SW 1271 (cell line): ENCODE data around the gene LSM3.
A peak's percentile ranks its signal among the peaks of the same experiment; 100 is the strongest.

Source experiments
- DNase-seq, 2 experiments: peaks; one replicate each; lab custom pipeline; 2025; lab: John Stamatoyannopoulos, UW

Gene LSM3

DNA sequence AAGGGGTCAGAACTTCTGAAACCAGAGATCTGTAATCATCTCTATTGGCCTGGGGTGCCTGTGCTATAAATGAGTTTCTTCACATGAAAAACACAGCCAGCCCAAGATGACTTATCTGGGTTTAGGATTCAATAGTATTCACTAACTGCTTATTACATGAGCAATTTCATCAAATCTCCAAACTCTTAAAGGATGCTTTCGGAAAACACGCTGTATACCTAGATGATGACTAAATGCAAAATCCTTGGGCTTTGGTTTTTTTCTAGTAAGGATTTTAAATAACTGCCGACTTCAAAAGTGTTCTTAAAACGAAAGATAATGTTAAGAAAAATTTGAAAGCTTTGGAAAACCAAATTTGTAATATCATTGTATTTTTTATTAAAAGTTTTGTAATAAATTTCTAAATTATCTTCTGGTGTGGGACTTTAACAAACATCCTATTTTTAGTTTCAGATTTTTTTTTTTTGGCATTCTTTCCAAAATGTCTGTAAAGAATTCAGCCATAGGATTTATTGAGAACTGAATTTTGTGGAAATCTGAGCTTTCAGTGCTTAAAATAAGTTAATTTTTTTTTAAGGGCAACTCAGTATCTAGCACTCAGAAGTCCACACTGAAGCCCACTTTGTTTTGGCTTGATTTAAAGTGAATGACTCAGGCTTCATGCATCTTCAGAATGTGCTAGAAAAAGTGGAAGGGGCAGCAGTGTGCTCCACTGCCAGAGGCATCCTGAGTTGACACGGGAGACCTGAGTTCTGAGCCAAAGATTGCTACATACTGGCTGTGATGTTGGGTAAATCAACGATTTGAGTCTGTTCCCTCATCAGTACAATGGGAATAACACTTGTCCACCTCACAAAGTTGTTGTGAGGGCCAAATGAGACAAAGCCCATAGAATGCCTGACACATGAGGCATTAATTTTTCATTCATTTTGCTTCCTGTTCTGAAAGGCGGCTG is 35.1 kb upstream of the LSM3 start:
- peak; percentile 72 to 89 for DNase-seq

DNA sequence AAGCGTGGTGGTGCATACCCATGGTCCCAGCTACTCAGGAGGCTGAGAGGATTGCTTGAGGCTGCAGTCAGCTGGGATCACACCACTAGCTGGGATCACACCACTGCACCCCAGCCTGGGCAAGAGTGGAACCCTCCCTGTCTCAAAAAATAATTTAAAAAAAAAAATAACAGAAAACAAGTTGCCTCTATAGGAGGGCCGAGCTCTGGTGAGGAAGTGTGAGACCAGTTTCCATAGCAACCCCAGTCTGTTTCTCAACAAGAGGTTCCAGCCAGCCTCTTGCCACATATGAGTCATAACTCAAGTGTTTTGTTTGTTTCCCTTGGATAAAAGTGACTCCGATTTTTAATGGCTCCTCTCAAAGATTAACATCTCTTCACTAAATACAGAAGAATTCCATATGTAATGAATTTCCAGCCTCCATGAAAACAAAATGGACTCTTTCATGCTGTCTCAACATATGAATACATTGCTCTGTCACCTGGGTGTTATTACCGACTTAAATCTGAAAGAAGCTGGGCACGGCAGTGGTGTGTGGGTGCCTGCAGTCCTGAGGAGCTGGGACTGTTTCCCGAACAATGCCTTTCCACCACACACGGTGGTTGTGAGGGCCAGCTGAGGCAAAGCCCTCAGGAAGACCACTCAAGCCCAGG is 34.1 kb upstream of the LSM3 start:
- peak; percentile 97 to 98 for DNase-seq

DNA sequence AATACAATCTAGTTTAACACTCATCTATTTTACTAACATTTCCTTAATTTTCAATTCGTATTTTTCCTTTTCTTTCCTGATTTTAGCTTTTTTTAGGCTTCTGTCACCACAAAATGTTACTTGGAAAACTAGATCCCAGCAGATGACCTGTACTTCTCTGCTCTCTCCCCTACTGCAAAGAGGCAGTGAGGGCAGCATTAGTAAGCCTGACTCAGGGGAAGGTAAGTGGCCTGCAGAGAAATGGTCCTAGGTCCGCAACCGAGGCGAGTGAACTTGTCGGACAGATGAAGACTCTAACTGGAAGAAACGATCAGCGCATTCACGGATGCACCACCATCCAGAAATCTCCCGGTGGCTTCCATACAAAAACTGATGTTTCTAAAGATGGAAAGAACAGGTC is 33.4 kb upstream of the LSM3 start:
- DNase-seq, result no peak

DNA sequence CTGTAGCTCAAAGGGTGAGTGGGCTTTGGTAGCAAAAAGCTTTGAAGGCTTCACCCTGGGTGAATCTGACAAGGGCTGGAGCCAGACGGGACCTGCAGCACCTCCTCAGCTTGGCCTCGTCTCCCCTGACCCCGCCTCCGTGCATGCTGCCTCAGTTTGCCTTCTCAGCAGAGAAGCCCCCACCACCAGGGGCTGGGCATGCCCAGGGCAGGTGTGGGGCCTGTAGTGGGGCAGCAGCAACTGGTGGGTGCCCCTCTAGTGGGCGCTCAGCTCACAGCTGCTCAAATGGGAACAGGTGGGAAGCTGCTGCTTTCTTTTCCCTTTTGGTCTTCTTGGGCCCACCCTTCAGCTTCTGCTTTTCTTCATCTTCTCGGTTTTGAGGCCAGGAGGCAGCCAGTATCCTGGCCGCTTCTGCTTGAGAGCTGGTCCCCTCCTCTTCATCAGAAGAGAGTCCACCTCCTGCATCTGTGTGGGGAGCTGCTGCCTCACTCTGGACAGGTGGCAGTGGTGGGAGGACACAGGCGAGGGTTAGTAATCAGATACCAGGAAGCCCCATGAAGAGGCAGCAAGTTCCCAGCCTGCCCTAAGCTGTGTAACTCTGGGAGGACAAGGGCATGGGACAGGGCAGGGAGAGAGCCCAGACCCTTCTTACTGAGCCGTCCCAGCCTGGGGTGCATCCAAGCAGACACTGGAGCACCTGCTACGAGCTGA is 32.8 kb upstream of the LSM3 start:
- no peak for DNase-seq

DNA sequence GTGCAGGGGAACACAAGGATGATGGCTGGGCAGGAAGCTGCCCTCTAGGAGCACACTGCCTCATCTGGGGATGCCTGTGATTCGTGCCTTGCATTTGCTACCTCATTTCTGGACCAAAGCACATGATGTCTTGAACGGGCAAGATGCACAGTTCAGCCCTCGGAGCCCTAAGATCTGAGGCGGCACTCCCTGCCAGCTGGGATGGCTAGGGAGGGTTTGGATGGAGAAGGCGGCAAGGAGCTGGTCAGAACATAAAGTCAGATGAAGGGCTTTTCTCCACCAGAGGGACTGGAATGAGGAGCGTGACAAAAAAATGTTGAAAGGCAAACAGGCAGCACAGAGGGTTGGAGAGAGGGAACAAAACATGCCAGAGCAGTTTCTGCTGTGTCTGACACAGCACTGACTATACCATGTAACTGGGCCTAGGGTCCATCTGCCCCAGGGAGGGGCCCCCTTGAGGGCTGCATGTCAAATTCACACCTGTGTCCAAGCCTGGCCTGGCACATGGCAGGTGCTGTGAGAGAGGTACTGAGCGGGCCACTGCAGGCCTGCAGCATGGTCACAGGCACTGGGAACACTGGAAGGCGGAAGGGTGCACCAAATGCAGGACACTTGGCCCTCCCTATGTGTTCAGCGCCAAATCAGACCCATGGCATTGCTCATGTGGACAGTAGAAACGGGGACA is 32.1 kb upstream of the LSM3 start:
- DNase-seq, result no peak

DNA sequence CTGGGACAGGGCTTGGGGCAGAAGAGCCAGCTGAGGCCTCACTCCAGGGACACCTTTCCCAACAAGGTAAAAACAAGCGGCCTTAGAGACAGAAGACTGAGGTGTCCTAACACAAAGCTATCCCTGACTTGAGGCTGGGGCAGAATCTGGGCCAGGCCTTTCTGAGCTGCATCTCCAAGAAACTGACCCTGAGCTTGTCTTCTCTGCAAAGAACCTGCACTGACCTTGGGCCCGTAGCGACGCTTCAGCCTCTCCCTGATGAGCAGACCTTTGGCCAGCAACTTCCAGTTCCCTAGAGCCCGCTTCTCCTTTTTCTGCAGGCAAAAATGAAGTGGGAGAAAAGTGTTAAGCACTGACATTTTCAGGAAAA is 31.6 kb upstream of the LSM3 start:
- DNase-seq, result no peak

DNA sequence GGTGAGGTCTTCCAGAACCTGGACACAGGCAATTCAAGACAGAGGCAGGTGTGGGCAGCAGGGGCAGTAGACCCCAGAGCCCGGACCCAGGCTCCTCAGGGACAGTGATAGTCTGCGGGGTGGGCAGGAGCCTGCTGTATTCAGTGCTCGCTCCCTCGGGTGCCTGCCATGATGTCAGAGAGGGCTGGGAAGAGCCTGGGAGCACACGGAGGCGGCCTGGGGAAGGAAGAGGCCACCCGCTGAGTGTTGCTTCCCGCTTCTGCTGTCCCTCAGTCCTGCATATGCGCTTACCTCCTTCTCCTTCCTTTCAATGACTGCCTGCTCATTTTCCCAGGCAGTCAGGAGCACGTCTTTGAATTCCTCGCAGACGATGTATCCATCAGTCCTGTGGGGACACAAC is 31.0 kb upstream of the LSM3 start:
- DNase-seq, result no peak

DNA sequence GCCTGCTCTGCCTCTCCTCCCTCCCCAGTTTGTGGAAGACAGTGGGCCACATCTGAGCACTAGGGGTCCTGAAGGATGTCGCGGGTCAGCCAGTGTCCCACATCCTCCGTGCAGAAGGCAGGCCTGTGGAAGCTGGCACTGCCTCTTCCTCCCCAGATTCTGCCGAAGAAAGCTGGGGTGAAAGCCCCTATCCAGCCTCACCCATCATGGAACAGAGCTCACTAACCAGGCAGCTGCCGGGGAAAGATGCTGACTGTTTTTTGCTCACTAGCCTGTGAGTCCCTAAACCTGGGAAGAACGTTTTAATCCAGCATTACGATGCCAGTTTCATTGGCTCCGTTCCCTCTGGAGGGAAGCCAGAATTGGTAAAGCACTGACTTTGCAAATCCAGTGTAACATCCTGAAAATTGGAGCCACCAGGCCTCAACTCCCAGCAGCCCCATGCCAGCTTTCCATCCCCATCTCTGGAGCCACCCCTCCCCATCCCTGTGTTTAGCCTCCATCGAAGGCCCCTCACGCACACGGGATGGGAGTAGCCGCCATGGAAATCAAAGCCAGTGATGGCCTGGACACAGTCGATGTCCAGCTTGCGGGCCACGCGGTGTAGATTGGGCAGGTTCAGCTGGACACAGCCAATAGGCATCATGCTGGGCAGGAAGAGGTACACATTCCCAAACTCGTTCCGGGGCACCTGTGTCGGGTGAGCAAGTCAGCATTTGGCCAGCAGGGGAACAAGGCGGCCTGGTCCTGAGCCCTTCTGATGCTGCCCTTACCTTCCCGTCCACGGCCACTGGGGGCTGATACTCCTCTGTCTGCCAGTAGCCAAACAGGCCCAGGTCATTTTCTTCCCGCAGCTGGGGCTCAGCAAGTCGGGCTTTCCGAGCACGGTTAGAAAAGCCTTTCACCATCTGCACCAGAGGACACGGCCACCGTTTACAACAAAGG is 30.3 kb upstream of the LSM3 start:
- DNase-seq, result no peak

DNA sequence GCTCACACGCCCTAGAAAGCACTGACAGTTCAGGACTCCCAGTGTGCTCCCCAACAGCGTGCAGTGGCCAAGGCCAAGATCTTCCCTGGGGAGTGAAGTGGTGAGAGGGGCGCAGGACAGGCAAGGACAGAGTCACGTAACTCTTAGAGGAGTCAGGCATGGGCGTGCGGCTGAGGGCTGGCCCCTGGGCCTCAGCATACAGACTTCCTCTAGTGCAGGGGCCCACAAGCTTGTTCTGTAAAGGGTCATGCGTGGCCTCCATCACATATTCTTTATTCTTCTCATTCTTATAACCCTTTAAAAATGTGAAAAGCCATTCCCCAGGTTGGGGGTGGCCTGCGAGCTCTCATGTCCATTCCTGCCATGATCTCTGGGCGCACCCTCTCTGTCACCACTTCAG is 28.5 kb upstream of the LSM3 start:
- DNase-seq, result no peak

DNA sequence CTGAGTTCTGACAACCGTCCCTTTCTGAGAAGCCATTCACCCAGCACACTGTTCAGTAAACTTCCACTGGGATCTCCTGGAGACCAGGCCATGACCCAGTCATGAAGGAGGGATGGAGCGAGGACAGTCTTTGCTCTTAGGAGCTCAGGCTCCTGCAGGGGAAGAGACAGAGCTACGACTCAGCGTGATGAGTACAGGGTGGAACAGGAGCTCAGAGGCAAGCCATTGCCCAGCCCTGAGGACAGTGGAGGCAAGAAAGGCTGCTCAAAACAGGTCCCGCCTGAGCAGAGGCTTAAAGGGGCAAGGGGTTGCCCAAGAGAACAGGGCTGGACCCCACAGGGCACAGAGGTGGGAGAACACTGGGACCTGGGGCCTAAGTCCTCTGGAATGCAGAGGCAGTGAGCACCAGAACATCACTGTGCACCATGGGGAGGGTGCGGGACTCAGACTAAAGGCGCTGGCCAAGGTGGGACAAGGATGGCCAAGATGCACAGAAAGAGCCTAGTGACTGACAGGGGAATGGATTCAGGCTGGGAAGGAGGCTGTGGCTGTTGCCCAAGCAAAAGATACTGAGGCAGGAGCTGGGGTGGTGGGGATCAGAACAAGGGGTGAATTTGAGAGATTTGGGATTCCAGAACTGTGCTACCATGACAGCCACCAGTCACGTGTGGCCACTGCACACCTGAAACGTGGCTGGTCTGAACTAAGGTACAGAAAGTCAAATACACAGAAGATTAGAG is 28.0 kb upstream of the LSM3 start:
- no peak for DNase-seq

DNA sequence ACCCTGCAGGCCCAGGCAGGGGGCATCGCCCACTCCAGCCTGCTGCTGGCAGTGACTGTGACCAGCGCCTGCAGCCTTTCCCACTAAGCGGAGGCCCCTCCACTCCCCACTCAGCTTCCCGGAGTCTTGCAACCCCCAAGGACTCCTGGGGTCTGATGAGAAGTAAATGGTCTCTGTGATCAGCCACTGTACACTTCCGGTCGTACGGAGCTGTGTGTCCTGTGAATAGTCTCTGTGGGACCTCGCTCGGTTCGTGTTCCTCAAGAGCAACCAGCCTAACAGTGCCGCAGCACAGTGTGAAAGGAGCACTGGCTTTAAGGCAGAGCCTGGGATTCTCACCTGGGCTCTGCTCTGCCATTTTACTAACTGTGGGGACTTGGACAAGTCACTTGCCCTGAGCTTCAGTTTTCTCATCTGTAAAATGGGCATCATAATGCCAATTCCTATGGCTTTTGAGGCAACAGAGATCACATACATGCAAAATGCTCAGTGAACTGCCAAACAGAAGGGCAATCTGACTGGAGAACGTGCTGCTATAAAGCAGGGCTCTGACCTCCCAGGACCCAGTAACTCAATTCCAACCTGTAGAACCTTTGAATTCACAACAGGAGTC is 27.0 kb upstream of the LSM3 start:
- DNase-seq, result no peak

DNA sequence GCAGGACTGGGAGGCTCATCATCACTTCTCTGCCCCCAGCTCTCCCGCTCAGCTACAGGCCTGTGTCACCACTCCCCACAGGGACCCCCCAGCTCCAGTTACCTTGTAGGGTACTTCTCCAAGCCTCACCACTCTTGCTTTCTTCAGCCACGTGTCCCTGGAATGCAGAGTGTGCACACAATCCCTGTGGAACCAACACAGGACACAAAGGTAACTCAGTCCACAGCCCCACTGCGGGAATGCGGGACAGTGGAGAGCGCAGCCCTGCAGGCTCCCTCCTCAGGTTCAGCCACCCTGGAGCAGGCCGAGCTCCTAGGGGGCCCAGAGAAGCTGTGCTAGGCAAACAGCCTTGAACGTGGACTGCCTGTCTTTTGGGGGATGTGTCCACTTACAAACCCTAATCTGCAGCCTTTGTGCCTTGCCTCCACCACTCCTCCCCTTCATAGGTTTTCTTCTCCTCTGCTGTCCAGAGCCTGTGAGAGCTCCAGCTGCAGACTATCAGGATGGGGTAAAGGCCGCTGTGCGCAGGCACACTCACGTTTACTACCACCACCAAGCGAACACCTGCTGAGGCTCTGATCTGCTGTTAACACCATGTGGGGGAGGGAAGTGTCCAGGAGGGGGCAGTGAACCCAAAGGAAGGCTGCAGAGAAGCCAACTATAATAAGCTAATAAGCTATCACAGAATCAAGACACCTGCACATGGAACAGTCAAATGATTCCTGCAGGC is 26.2 kb upstream of the LSM3 start:
- peak in 1 of 2 experiments; percentile 25 for DNase-seq

DNA sequence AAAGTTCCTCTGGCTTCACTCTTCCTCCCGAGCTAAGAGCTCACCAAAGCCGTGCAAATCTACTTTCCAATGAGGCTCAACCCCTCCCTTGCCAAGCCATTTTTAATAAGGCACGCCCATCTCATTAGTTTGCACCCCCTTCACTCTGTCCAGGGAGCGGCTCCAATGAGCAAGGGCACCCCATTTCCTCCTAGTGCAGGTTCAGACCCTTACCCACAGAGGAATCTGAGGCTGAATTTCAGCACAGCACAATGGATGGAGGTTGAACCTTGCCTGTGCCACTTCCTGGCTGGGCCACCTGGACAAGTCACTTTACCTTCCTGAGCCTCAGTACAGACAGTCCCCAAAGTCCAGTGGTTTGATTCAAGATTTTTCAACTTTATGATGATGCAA is 25.7 kb upstream of the LSM3 start:
- no peak for DNase-seq

DNA sequence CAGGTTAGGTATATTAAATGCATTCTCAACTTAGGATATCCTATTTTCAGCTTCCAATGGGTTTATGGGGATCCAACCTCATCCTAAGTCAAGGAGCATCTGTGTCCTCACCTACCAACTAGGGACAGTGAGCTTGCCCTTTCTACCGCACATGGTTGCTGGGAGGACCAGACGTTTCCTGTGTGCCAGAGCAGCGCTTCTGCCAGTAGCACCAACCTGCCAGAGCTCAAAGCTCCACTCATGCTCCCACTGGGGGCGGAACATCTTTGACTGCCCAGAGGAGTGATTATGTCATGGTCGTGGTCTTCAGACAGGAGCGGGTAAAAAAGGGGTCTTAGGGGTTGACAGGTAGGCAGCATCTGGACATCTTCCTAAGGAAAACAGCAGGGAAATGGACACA is 25.0 kb upstream of the LSM3 start:
- no peak for DNase-seq

DNA sequence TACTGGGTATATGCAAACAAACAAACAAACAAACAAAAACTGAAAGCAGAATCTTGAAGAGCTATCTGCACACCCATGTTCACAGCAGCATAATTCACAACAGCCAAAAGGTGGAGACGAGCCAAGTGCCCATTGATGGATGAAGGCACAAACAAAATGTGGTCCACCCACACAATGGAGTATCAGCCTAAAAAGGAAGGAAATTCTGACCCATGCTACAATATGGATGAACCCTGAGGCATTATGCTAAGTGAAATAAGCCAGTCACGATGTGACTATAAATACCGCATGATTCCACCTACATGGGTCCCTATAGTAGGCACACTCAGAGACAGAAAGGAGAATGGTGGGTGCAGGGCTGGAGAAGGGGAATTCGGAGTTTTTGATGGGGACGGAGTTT is 24.3 kb upstream of the LSM3 start:
- no peak for DNase-seq

DNA sequence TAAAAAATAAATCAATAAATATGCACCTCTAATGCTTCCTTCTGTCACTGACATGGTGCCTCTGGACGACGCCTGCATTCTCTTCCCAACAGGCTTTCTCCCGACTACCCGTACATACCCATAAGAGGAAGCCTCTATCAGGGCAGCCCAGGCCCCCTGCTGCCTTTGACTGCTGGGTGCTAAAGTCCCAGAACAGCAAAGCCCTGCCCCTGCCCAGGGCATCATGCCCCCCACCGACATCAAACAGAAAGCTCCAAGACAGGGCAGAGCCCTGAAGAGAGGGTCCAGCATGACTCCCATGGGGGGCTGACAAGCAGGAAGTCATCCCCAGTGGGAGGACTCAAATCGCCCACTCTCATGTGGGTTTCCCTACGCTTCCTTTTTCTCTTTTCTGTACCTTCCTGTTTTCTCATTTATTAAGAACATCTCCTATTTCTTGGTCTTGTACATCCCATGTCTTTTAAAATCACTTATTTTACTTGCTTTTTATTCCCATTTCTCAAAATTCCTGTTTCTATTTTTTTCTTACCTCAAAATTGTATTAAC is 23.6 kb upstream of the LSM3 start:
- no peak for DNase-seq

DNA sequence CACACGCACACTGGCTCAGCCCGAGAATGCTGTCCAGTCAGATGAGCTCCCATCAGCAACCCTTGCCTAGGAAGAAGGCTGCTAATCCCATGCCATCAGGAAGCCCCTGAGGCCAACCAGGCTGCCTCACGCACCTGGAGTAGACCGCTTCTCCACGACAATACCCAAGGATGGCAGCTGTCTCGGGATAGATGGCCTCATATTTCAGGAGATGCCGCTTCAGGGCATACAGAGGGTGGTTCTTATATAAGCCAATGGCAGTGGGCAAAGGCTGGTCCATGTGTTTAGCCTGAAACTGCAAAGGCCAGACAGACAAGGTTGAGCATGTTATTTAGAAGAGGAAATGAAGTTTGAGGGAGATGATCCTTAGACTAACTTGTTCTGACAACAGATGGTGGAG is 22.4 kb upstream of the LSM3 start:
- no peak for DNase-seq

DNA sequence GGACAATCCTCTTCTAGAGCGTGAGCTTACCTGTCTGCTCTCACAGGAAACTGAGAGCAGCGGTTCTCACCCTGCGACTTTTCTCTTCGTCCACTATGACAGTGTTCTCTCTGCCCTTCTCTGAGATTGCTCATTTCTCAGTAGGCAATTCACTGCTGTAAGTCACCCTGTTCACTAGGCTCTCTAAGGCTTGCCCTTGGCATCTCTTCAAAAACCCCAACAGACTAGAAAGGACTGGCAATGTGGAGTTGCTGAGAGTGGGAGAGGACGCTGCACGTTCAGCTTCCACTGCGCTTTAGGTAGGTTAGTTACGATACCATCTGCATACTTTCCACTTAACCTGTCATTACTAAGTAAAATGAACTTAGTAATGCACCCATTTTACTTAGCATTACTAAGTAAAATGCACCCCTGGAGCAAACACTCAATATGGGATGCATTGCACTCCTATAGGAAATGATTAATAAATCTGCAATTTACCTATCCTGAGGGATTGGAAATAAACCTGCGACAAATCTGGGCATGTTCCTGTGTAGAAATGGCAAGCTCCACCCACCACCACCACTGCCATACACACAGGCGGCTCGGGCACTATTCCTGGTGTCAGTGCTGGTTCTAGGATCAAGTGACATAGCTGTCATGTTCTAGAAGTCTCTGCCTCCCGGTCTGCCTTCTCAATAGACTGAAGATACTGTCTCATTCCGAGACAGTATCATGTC is 21.6 kb upstream of the LSM3 start:
- no peak for DNase-seq
